Activated CD8-positive, alpha-beta memory T cell treated with anti-CD3 and anti-CD28 coated beads for 48 hours (primary cell): Measurements from ENCODE around the gene BRMS1.

Source experiments
- DNase-seq, 3 experiments: peaks; one replicate each; pipeline ENCODE4 v3.0.0-alpha.2; 2020; ENCODE audit warnings: low read depth in 2 of 3, low spot score in 2 of 3

Gene BRMS1

GRCh38 chr11:66338276-66339161 is 6.4 kb downstream of the BRMS1 start:
- no peak for DNase-seq

GRCh38 chr11:66337103-66337899 is 7.6 kb downstream of the BRMS1 start:
- no peak for DNase-seq

GRCh38 chr11:66336234-66337102 is 8.4 kb downstream of the BRMS1 start, which contains the start of gene RIN1:
Gene RIN1 (minus strand): TSS chr11:66336434. CDS start chr11:66336402, 32 bp downstream.
- peak; percentile 51 to 66 (median 60) for DNase-seq

GRCh38 chr11:66335531-66336233 is 9.2 kb downstream of the BRMS1 start:
- no peak for DNase-seq

GRCh38 chr11:66334605-66335442 is 10.1 kb downstream of the BRMS1 start:
- DNase-seq = no peak

- no peak for DNase-seq
Observed at GRCh38 chr11:66333896-66334604, 10.9 kb downstream of the BRMS1 start.

GRCh38 chr11:66333220-66333877 is 11.6 kb downstream of the BRMS1 start:
- no peak for DNase-seq

- no peak for DNase-seq
Observed at GRCh38 chr11:66332371-66333219, 12.3 kb downstream of the BRMS1 start.

- no peak for DNase-seq
Observed at GRCh38 chr11:66331542-66332370, 13.1 kb downstream of the BRMS1 start.

- DNase-seq = no peak
Observed at GRCh38 chr11:66330931-66331330, 14.0 kb downstream of the BRMS1 start.

- DNase-seq = no peak
Observed at GRCh38 chr11:66329165-66329673, 15.7 kb downstream of the BRMS1 start.

GRCh38 chr11:66328302-66329144 is 16.4 kb downstream of the BRMS1 start:
- peak; percentile 65 to 72 (median 69) for DNase-seq

- no peak for DNase-seq
Observed at GRCh38 chr11:66328031-66328301, 16.9 kb downstream of the BRMS1 start.

- DNase-seq = no peak
Observed at GRCh38 chr11:66327171-66328030, 17.5 kb downstream of the BRMS1 start.
